Measurements from ENCODE around the gene ZNF335.
"Not testable (repeated sequence)": the region's sequence is repeated elsewhere in the genome, so short reads cannot be mapped to it uniquely, and the experiment has no call there.

The ZNF335 gene

DNA sequence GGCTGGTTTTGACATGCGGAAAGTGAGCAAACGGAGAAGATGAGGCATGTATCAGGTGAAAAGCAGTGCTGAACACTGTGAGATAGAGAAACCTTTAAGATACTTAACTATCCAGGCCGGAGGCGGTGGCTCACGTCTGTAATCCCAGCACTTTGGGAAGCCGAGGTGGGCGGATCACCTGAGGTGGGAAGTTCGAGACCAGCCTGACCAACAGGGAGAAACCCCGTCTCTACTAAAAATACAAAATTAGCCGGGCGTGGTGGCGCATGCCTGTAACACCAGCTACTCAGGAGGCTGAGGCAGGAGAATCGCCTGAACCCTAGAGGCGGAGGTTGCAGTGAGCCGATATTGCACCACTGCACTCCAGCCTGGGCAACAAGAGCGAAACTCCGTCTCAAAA is 40.3 kb downstream of the ZNF335 start:
- DNase-seq: not testable (repeated sequence)

- no peak for DNase-seq
Observed at GRCh38 chr20:45927071-45927878, 44.7 kb downstream of the ZNF335 start.

DNA sequence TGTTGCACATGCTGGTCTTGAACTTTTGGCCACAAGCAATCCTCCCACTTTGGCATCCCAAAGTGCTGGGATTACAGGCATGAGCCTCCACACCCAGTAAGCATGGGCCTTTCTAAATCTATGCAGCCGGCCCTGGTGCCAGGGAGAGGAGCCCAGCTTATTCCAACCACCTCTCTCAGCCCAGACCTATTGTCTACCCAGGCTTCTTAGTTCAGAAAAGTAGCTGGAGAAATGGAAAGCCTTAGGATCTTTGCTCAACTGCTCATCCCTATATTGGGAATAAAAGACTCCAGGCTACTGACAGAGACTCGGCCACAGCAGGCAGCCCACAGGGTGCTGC is 45.3 kb downstream of the ZNF335 start:
- DNase-seq: no peak

DNA sequence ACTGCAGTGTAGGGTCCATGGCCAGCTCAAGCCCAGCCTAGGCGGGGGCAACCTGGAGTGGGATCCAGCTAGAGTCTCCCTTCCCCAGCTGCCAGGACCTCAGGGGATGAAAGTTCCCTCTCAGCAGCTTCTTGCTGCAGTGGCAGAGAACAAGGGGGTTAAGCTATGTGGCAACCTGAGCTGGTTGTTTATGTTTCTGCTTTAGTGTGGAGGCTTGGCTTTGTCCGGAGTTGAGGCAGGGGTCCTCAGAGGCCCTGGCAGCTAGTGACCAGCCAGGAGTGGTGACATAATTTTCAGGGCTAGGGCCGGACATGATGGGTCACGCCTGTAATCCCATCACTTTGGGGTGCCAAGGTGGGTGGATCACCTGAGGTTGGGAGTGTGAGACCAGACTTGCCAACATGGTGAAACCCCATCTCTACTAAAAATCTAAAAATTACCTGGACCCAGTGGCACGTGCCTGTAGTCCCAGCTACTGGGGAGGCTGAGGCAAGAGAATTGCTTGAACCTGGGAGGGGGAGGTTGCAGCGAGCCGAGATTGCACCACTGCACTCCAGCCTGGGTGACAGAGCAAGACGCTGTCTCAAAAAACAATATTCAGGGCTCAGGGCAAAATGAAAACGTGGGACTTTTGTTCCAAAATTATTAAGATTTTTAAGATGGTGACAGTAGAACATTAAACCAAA is 46.0 kb downstream of the ZNF335 start:
- no peak for DNase-seq

DNA sequence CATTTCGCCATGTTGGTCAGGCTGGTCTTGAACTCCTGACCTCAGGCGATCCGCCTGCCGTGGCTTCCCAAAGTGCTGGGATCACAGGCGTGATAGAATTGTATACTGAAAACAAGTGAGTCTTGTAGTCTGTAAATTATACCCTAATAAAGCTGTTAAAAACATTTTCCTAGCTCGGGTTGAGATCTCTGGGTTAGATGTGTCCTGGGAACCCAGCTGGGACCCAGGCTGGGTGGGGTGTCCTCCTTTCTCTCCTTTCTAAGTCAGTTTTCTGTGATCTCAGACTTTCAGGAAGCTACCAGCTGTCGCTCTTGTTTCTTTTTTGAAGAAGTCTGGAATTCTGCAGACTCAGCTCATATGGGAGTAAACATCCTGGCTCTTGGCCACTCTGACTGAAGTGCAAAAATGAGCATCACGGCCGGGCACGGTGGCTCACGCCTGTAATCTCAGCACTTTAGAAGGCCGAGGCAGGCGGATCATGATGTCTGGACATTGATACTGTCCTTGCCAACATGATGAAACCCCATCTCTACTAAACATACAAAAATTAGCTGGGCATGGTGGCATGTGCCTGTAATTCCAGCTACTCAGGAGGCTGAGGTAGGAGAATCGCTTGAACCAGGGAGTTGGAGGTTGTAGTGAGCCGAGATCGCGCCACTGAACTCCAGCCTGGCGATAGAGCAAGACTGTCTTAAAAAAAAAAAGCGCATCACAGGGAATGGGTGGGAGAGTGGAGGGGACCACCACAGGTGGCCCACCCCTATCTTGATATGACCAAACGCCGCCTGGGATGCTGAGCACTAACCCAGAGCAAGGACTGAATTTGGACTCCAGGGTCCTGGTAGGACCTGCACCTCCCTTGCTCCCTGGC is 47.4 kb downstream of the ZNF335 start:
- no peak for DNase-seq

DNA sequence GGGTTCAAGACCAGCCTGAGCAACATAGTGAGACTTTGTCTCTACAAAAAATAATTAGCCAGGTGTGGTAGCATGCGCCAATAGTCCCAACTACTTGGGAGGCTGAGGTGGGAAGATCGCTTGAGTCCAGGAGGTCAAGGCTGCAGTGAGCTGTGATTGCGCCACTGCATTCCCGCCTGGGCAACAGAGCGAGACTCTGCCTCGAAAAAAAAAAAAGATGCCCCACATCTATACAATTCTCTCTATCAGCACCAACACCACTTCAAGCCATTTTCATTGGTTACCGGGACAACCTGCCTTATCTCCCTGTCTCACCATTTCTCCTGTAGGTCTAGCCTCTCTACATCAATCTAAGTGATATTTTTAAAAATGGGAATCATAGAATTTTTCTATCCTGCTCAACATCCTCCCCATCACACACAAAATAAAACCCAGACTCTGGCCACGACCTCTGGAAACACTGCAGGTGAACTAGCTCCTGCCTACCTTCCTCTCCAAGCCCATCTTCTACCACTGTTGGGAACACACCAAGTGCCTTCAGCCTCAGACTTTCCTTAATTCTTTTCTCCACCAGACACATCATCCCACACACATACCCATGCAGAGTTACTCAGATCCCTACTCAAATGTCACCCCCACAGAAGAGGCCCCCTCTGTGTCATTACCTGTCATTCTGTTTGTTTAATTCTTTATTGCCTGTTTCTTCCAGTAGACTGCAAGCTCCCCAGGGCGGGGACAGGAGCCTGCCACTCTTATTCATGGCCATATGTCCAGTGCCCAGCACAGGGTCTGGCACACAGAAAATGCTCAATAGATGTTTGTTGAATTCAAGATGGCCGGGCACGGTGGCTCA is 50.4 kb downstream of the ZNF335 start:
- no peak for DNase-seq

DNA sequence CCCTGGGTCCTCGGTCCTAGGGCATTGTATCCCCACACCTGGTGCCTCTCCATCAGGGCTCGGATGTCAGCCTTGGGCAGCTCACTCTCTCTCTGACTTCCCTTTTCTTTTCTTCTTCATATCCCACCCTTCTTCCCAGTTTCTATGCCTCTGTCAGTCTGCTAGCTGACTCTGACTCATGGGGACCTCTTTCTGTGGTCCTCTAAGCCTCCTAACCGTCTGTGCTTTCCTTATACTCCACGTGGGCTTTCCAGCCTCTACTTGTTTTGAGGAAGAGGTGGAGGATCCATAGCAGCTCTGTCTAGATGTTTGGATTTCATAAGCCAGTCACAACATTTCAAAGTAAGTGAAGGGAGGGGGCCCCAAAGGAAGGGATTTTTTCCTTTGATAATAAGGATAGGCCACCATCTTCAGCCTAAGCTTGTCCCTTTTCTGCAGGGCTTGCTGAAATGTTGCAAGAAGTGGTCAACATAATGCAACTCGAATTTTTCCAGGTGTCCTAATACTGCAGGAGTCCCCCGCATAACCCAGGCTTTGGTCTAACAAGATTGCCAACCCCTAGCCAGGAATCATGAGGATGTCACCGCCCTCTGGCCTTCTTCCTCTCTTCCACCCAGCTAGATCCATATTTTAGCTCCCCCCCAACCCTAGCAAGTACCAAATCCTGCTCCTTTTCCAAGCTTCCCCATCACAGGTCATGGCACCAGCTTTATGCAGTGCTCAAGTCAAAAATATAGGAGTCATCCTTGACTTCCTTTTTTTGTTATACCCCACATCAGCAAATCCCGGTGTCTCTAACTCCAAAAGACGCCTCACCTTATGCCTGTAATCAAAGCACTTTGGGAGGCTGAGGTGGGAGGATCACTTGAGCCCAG is 51.3 kb downstream of the ZNF335 start:
- DNase-seq: no peak

GRCh38 chr20:45919542-45920399 is 52.2 kb downstream of the ZNF335 start:
- no peak for DNase-seq

DNA sequence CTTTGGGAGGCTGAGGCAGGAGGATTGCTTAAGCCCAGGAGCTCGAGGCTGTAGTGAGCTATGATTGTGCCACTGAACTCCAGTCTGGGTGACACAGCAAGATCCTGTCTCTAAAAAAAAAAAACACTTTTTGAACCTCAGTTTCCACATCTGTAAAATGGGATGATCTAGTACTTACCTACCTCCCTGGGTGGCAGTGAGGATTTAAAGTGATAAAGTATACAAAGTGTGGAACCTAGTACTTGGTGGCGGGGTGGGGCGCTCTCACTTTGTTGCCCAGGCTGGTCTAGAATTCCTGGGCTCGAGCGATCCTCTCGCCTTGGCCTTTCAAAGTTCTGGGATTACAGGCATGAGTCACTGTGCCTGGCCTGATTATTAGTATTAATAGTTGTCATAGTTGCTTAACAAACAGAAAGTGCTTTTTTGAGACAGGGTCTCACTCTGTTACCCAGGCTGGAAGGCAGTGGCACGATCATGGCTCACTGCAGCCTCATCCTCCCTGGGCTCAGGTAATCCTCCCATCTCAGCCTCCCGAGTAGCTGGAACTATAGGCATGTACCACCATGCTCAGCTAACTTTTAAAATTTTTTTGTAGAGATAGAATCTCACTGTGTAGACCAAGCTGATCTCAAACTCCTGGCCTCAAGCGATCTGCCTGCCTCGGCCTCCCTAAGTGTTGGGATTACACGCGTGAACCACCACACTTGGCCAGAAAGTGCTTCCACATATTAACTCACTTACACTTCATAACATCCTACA is 53.0 kb downstream of the ZNF335 start:
- DNase-seq: no peak

GRCh38 chr20:45918182-45918737 is 53.7 kb downstream of the ZNF335 start:
- DNase-seq: no peak

GRCh38 chr20:45917790-45918141 is 54.2 kb downstream of the ZNF335 start:
- no peak for DNase-seq

GRCh38 chr20:45913116-45913515 is 58.9 kb downstream of the ZNF335 start:
- no peak for DNase-seq

- no peak for DNase-seq
Observed at GRCh38 chr20:45912344-45912682, 59.7 kb downstream of the ZNF335 start.

DNA sequence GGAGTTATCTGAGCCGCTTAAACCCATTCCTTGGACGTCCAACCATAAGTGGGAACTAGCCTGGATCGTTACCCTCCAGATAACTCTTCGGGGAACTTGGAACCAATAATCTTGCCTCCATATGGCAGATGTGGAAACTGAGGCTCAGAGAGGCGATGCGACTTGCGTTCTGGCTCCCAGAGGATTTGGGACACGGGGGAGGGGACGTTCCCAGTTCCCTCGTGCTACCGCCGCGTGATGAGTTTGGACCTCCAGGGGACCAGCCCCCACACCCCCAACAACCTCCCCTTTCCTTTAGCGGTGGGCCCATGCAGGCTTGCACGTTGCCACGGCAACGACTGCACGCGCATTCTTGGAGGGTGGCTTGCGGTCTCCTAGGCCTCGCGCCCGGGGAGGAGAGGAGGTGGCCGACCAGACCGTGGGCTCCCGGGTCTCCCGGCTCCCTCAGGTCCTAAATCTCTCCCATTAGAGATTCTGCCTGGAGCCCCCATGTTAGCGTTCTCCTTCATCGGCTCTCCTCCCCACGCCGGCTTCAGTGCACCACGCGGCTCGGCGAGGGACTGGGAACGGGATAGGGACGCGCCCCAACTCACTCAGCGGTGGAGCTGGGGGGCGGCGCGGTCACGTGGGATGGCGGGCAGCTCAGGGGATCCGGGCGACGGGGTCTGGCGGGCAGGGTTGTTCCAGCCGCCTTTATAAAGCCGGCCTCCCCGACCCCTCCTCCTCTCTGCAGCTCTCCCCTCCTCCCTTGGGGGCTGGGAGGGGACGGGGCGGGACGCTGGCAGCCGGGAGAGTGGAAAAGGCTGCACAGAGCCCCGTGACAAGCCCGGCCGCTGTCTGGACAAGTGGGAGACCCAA is 60.3 kb downstream of the ZNF335 start, which contains the start of gene PLTP:
TSS of gene PLTP (minus strand) at position 670 of the 858 bp plus-strand sequence. CDS start 703 bp downstream, outside the sequence.
- DNase-seq: peak in 1 of 4 experiments; percentile 10

GRCh38 chr20:45910670-45911485 is 61.1 kb downstream of the ZNF335 start:
- DNase-seq: peak; percentile 69 to 95 (median 84)

DNA sequence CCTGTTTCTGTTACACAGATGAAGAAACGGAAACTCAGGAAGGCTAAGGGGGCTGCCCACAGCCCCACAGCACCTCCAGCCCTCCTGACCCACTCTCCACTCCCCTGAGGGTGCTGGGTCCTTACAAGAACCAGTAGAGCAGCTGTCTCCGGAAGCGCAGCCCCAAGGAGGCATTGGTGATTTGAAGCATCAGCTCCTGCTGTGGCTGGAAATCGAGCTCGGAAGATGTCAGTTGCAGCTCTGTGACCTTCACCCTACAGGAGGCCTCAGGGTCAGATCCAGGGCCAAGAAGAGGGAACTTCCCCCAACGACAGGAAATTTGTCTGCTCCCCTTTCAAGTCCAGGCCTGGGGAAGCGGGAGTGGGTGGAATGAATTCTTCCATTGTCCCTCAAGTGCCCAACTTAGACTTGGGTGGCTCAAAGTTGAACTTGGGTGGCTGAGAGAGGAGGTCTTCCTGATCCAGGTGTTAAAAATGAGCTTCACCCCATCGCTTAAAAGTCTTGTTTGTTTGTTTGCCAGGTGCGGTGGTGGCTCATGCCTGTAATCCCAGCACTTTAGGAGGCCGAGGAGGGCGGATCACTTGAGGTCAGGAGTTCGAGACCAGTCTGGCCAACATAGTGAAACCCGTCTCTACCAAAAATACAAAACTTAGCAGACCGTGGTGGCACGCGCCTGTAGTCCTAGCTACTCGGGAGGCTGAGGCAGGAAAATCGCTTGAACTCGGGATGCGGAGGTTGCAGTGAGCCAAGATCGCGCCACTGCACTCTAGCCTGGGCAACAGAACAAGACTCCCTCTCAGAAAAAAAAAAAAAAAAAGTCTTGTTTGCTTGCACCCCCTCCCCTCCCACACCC is 62.0 kb downstream of the ZNF335 start:
- no peak for DNase-seq

All from activated CD4-positive, CD25-positive, alpha-beta regulatory T cell (primary cell).